HUES6 (cell line): ENCODE measurements around the gene STK32B.
"Not testable (repeated sequence)": the region's sequence is repeated elsewhere in the genome, so short reads cannot be mapped to it uniquely, and the experiment has no call there.

Source experiments
- H3K27ac ChIP-seq: 2 replicates; pipeline ENCODE4 v1.7.0; 2013; ENCODE audit warnings: low read depth, mild to moderate bottlenecking, low read length, inconsistent platforms
- H3K27me3 ChIP-seq: 2 replicates; pipeline ENCODE4 v1.6.1; 2013; ENCODE audit warnings: low read length; ENCODE audit not compliant: control insufficient read depth, insufficient read depth
- H3K36me3 ChIP-seq: 2 replicates; pipeline ENCODE4 v1.6.1; 2013; ENCODE audit warnings: low read length; ENCODE audit not compliant: control insufficient read depth, insufficient read depth
- H3K4me1 ChIP-seq: 2 replicates; pipeline ENCODE4 v1.6.1; 2013; ENCODE audit warnings: low read length; ENCODE audit not compliant: control insufficient read depth, insufficient read depth
- H3K4me3 ChIP-seq: 2 replicates; pipeline ENCODE4 v1.5.1; 2013; ENCODE audit warnings: low read depth, low read length
- H3K9ac ChIP-seq: one replicate; pipeline ENCODE4 v1.6.1; 2013; ENCODE audit warnings: mild to moderate bottlenecking, low read length
- H3K9me3 ChIP-seq: 2 replicates; pipeline ENCODE4 v1.6.1; 2013; ENCODE audit warnings: low read depth, low read length; ENCODE audit not compliant: control insufficient read depth, insufficient read depth

Gene STK32B

DNA sequence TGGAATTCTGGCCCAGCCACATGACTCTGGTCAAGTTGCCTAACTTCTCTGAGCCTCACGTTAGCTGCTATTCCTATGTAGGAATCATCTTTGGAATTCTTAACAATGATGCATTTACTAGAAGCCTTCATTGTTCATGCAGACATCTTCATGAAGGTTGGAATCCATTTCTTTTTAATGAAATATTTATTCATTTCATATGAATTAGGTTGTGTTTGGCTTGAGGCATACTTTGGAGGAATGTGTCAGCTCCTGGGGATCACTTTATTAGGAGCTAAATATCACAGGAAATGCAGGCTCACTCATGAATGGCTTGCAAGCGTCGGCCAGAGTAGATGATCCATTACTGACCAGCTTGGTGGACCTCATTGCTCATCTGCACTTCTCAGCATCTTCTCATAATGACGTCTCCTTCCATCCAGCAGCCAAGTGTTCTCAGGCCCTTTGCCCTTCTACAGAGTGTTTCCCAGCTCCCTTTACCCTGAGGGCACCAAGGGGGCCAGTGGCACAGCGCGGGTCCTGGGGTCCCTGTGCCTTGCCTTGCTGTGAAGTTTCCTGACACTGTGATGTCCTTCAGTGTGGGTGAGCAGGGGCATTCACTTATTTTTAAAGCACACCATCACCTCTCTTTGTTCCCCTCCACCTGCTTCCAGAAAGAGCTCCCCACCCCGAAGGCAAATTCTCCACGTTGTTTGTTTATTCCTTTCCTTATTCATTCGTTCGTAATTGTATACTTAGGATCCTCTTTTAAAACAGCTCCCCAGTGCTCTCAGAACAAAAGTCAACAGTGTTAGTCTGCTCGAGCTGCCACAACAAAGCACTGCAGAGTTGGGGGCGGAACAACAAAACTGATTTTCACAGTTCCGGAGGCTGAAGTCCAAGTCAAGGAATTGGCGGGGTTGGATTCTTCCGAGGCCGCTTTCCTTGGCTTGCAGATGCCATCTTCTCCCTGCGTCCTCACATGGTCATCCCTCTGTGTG, 106.8 kb downstream of the STK32B start:
- Histone ChIP-seq H3K27me3 (peaks cover 8% of the 10 kb centered on the region; the same call in 1 of the 2 replicates), H3K27ac (no peak overlapping the region)

DNA sequence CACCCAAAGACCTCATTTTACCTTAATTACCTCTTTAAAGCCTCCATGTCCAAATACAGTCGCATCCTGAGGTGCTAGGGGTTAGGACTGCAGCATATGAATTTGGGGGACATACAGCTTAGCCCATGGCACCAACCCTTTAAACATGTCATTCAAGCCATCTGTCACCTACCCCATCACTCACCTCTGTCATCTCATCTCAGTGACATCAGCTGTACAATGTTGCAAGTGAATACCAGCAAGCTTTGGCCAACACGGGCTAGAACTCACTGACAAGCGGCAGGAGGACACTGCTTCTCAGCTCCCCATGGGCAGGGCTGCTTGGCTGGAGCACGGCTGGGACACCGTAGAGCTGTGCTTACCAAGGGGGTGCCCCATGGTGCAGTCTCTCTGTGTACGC, 107.5 kb downstream of the STK32B start:
- H3K4me1 ChIP-seq, result peaks cover 12% of the 10 kb centered on the region; the same call in 1 of the 2 replicates
- no peaks in the 10 kb centered on the region for H3K36me3 ChIP-seq
- H3K27ac ChIP-seq, result no peak overlapping the region
- peaks cover 8% of the 10 kb centered on the region; the same call in 1 of the 2 replicates for H3K27me3 ChIP-seq
- no peak overlapping the region for H3K9ac ChIP-seq
- H3K9me3 ChIP-seq, result no peaks in the 10 kb centered on the region
- H3K4me3 ChIP-seq, result no peak overlapping the region

More for the DNA sequence above, 106.8 kb downstream of the STK32B start:
- Histone ChIP-seq H3K4me3 (no peak overlapping the region), H3K4me1 (peaks cover 12% of the 10 kb centered on the region; the same call in 1 of the 2 replicates), H3K9ac (no peak overlapping the region), H3K36me3 (no peaks in the 10 kb centered on the region), H3K9me3 (no peaks in the 10 kb centered on the region)

GRCh38 chr4:5160668-5161067, 109.4 kb downstream of the STK32B start:
- H3K4me3 ChIP-seq, result no peak overlapping the region

DNA sequence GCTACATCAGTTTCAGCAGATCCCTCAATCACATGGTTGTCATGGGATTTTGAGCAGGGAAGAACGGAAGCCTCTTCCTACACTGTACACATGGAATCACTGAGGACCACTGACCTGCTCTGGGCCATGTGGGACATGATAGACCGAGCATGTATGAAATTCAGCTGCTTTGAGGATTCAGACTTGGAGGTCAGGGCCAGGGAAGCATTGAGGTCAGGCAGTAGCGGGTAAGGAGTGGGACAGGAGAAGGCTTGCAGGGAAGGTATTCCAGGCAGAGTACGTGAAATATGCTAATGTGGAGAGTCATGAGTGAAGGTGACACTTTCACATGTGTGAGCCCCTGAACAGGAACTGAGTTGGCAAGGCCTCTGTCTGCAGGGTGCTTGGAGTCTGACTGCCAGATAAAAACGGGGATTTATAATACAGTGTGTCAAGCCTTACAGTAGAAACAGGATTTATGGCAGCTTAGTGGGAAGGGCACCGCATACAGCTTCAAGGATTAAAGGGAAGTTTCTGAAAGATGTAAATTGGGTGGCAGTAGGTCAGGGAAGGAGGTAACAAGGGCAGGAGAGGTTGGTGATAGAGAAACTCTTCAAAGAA, 111.7 kb downstream of the STK32B start:
- H3K27me3 ChIP-seq, result peaks cover 8% of the 10 kb centered on the region; the same call in 1 of the 2 replicates
- peaks cover 30% of the 10 kb centered on the region for H3K4me1 ChIP-seq
- H3K9me3 ChIP-seq, result no peaks in the 10 kb centered on the region

More at GRCh38 chr4:5160668-5161067, 109.4 kb downstream of the STK32B start:
- Histone ChIP-seq H3K27ac (no peak overlapping the region), H3K36me3 (no peaks in the 10 kb centered on the region), H3K9ac (no peak overlapping the region), H3K9me3 (no peaks in the 10 kb centered on the region), H3K27me3 (peaks cover 8% of the 10 kb centered on the region; the same call in 1 of the 2 replicates), H3K4me1 (peaks cover 22% of the 10 kb centered on the region)

GRCh38 chr4:5164221-5164912, 113.1 kb downstream of the STK32B start:
- no peak overlapping the region for H3K9ac ChIP-seq
- H3K27me3 ChIP-seq, result peaks cover 4% of the 10 kb centered on the region; the same call in 1 of the 2 replicates
- no peaks in the 10 kb centered on the region for H3K36me3 ChIP-seq
- no peaks in the 10 kb centered on the region for H3K9me3 ChIP-seq
- peaks cover 20% of the 10 kb centered on the region for H3K4me1 ChIP-seq
- H3K4me3 ChIP-seq, result no peak overlapping the region
- no peak overlapping the region for H3K27ac ChIP-seq

More for the DNA sequence above, 111.7 kb downstream of the STK32B start:
- no peak overlapping the region for H3K4me3 ChIP-seq
- H3K9ac ChIP-seq, result no peak overlapping the region
- no peak overlapping the region for H3K27ac ChIP-seq
- H3K36me3 ChIP-seq, result no peaks in the 10 kb centered on the region

DNA sequence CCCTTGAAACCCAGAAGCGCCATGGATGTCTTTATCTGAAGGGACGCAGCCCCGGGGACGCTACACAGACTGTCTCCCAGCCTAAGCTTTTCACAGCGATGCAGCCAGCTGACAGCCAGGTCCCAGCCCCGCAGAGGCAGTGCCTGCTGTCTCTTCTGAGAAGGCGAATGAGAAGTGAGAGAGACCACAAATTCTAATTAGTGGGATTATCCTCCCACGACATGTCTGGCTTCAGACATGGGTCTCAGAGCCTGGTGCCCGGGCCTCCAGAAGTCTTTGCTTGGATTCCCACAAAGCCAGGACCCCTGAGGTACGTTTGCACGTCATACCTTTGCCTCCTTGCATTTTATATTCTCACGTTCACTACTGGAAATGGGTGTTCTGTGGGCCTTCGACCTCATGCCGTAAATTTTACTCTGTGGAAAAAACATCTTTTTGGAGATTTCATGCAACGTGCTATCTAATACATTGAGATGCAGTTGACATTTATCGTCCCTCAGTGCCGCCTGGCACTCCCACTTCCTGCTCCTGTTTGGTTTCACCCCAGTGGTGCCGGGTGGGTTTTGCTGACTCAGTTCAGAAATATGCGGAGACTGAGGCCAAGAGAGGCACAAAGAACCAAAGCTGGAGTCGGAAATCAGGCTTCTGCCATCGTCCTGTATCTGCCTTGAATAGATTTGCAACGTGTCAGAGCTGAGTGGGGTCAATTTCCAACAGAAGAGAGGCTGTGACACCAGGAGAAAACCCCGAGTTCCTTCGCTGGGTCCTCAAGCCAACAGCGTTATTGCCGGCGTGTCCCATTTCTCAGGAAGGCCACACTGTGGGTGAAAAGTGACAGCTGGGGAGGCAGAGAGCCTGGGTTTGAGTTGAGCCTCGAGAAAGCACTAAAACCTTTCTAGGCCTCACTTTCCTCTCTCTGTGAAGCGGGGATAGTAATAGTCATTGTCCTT, 114.4 kb downstream of the STK32B start:
- Histone ChIP-seq H3K9ac (no peak overlapping the region), H3K4me3 (no peak overlapping the region; the same call in 1 of the 2 replicates), H3K4me1 (peaks cover 20% of the 10 kb centered on the region), H3K27ac (no peak overlapping the region), H3K9me3 (no peaks in the 10 kb centered on the region), H3K36me3 (no peaks in the 10 kb centered on the region), H3K27me3 (no peaks in the 10 kb centered on the region; the same call in 1 of the 2 replicates)

DNA sequence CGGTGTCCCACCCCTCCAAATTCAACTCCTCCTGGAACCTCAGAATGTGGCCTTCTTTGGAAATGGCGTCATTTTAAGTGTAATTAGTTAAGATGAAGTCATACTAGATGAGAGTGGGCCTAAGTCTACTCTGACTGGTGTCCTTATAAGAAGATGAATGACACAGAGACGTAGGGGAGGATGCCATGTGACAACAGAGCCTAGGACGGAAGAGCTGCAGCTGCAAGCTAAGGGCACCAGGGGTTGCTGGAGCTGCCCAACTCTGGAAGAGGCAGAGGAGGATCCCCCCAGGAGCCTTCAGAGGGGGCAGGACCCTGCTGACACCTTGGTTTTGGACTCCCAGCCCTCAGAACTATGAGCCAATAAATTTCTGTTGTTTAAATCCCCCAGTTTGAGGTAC, 115.1 kb downstream of the STK32B start:
- no peak overlapping the region for H3K27ac ChIP-seq
- no peaks in the 10 kb centered on the region; the same call in 1 of the 2 replicates for H3K27me3 ChIP-seq
- H3K9me3 ChIP-seq, result no peaks in the 10 kb centered on the region
- no peak overlapping the region for H3K9ac ChIP-seq
- no peaks in the 10 kb centered on the region for H3K36me3 ChIP-seq
- peaks cover 20% of the 10 kb centered on the region for H3K4me1 ChIP-seq
- H3K4me3 ChIP-seq, result no peak overlapping the region

- Histone ChIP-seq H3K4me3 (no peak overlapping the region), H3K27ac (no peak overlapping the region), H3K4me1 (peaks cover 20% of the 10 kb centered on the region), H3K36me3 (no peaks in the 10 kb centered on the region), H3K9ac (no peak overlapping the region), H3K27me3 (no peaks in the 10 kb centered on the region; the same call in 1 of the 2 replicates), H3K9me3 (no peaks in the 10 kb centered on the region)
Observed at GRCh38 chr4:5168891-5169290, 117.6 kb downstream of the STK32B start.

GRCh38 chr4:5175836-5176235, 124.6 kb downstream of the STK32B start:
- peaks cover 19% of the 10 kb centered on the region for H3K9me3 ChIP-seq

GRCh38 chr4:5184606-5185005, 133.3 kb downstream of the STK32B start:
- Histone ChIP-seq H3K9me3 (no peaks in the 10 kb centered on the region), H3K9ac (no peak overlapping the region), H3K27ac (no peak overlapping the region), H3K4me1 (no peaks in the 10 kb centered on the region), H3K4me3 (no peak overlapping the region), H3K36me3 (no peaks in the 10 kb centered on the region), H3K27me3 (no peaks in the 10 kb centered on the region)

More at GRCh38 chr4:5175836-5176235, 124.6 kb downstream of the STK32B start:
- H3K4me3 ChIP-seq, H3K9ac ChIP-seq, H3K27me3 ChIP-seq, H3K27ac ChIP-seq, H3K36me3 ChIP-seq, H3K4me1 ChIP-seq: not testable (repeated sequence)
